Measurements from ENCODE around the gene SHISAL2A. TPM values are rescaled to one million over a fixed set of nuclear protein-coding genes. Genes with fewer than 3 reads are reported as not detected.

SHISAL2A gene
- total and polyA plus RNA-seq, 7 donors, result 8.1 TPM; not detected in 6

DNA sequence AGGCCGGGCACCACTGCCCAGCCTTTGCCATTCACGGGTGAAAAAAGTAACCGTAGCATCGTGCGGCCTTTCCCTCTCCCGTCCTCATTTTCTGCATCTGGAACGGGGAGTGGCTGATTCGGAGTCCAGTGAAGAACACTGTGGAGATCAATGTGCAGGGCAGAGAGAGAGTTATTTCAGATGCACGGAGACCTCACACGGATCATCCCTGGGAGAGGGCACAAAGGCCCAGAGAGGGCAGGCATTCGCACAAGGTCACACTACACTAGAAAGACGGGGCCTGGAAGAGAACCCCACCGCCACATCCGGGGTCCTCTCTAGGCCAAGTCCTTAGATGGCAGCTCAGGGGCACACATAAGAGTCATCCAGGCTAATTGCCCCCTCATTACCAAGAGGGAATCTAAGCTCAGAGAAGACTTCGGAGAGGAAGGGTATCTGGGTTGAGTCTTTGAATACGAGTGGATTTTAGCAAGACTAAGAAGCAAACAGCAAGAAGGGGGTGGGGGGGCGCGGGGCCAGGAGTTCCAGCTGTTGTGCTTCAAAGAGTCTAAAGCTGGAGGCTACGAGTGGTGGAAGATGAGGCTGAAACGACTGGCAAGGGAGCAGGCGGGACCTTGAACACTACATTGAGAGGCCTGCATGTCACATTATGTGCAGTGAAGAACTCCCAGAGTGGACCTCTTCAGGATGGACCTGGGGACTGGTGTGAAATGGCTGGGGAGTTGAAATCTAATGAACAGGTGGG is 29.9 kb upstream of the SHISAL2A start:
- H3K27ac ChIP-seq, result peak overlapping the region; percentile 80 to 89 (median 84)
- intact Hi-C loops (cut with DNase I), result loop anchor here (2.0 to 5.0 kb wide), 2 partner anchors 48 to 201 kb away; partner anchors contain the start of genes ORC1 and PRPF38A
- peak overlapping the region; percentile 46 to 71 (median 64) for H3K4me3 ChIP-seq
- no peaks in the 10 kb centered on the region for H3K9me3 ChIP-seq
- DNase-seq, result no peak
- TF ChIP-seq, protein P1, sequence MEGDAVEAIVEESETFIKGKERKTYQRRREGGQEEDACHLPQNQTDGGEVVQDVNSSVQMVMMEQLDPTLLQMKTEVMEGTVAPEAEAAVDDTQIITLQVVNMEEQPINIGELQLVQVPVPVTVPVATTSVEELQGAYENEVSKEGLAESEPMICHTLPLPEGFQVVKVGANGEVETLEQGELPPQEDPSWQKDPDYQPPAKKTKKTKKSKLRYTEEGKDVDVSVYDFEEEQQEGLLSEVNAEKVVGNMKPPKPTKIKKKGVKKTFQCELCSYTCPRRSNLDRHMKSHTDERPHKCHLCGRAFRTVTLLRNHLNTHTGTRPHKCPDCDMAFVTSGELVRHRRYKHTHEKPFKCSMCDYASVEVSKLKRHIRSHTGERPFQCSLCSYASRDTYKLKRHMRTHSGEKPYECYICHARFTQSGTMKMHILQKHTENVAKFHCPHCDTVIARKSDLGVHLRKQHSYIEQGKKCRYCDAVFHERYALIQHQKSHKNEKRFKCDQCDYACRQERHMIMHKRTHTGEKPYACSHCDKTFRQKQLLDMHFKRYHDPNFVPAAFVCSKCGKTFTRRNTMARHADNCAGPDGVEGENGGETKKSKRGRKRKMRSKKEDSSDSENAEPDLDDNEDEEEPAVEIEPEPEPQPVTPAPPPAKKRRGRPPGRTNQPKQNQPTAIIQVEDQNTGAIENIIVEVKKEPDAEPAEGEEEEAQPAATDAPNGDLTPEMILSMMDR (IDR thresholded peaks at IDR 0.05), result no peak
- 46 to 55% methylated on average over 21 of the region's 21 CpGs for WGBS, 2 donors
- peaks cover 0 to 19% (median 7%) of the 10 kb centered on the region in 4 donors for H3K36me3 ChIP-seq
- peaks cover 0 to 33% (median 26%) of the 10 kb centered on the region in 4 donors for H3K4me1 ChIP-seq
- no peaks in the 10 kb centered on the region for H3K27me3 ChIP-seq

DNA sequence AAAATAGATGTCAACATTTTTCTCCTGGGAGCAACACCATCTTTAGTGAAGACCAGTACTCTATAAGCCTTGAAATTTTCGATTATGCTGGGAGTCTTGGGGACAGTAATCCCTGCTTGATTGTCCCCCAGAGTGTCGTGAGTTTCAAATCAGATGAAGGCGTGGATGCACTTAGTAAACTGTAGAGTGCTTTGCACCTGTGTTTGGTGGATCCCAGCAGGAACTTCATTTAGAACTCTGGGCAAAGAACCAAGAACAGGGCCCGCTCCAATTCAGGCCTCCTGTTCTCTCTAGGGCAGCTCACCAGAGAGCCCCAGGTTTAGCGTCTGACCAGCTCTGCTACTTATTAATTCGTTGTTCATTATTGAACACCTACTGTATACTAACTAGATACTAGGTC is 29.3 kb upstream of the SHISAL2A start:
- WGBS, 2 donors, result 88 to 92% methylated on average over 6 of the region's 6 CpGs
- peak overlapping the region in 1 of 4 donors; percentile 71 for H3K4me3 ChIP-seq
- intact Hi-C loops (cut with DNase I), result loop anchor here (2.0 to 5.0 kb wide), 2 partner anchors 49 to 201 kb away; partner anchors contain the start of genes ORC1 and PRPF38A
- DNase-seq, result no peak
- TF ChIP-seq EP300 (IDR thresholded peaks at IDR 0.05), result no peak
- no peak for TF ChIP-seq POLR2AphosphoS5 (IDR thresholded peaks at IDR 0.05)
- TF ChIP-seq, protein P1 (IDR thresholded peaks at IDR 0.05), result no peak
- TF ChIP-seq POLR2A (IDR thresholded peaks at IDR 0.05), result no peak
- H3K27me3 ChIP-seq, result no peaks in the 10 kb centered on the region
- H3K27ac ChIP-seq, result peak overlapping the region; percentile 80 to 89 (median 84)
- peaks cover 0 to 33% (median 26%) of the 10 kb centered on the region in 4 donors for H3K4me1 ChIP-seq
- peaks cover 0 to 25% (median 9%) of the 10 kb centered on the region in 4 donors for H3K36me3 ChIP-seq
- no peaks in the 10 kb centered on the region for H3K9me3 ChIP-seq

DNA sequence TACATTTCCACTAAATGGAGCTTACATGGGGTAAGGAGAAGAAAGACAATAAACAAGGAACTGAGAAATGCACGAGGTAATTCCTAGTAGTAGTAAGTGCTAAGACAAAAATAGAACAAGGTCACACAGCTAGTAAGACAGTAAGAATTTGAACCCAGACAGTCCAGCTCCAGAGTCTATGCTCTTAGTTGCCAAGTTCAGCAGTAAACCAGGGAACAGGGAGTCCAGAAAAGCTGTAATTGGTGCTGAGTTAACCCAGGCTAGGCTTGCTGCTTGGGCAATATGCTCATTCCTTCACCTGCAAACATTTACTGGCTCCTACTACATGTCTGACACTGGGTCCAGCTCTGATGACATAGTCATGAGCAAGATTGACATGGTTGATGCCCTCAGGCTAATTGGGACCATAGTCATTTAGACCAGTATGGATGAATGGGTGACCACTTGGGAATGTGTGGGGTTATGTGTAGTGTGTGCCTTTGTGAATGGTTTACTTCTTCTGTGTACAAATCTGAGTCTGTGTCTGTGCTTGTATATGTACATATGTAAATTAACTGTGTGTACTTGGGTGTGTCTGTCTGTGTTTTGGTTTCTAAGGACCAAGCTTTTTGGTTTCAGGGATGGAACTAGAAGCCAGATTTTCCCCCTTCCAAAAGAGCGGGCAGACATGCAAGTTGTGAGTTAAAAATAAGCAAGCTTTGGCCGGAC is 28.8 kb upstream of the SHISAL2A start:
- Histone ChIP-seq H3K9me3 (no peaks in the 10 kb centered on the region), H3K36me3 (peaks cover 0 to 29% (median 9%) of the 10 kb centered on the region in 4 donors), H3K27me3 (no peaks in the 10 kb centered on the region), H3K4me1 (peaks cover 0 to 33% (median 26%) of the 10 kb centered on the region in 4 donors), H3K4me3 (no peak overlapping the region), H3K27ac (peak overlapping the region; percentile 80 to 89 (median 84))
- intact Hi-C loops (cut with DNase I), result loop anchor here (5.0 kb wide), 1 partner anchor 202 kb away; the partner anchor contains the start of genes ORC1 and PRPF38A
- no peak for DNase-seq
- TF ChIP-seq EP300 (IDR thresholded peaks at IDR 0.05) (peak in 1 of 4 donors; percentile 23), POLR2AphosphoS5 (IDR thresholded peaks at IDR 0.05) (no peak), POLR2A (IDR thresholded peaks at IDR 0.05) (no peak)
- TF ChIP-seq, protein P1 (IDR thresholded peaks at IDR 0.05), result no peak
- WGBS, 2 donors, result 57 to 63% methylated on average over 3 of the region's 3 CpGs

DNA sequence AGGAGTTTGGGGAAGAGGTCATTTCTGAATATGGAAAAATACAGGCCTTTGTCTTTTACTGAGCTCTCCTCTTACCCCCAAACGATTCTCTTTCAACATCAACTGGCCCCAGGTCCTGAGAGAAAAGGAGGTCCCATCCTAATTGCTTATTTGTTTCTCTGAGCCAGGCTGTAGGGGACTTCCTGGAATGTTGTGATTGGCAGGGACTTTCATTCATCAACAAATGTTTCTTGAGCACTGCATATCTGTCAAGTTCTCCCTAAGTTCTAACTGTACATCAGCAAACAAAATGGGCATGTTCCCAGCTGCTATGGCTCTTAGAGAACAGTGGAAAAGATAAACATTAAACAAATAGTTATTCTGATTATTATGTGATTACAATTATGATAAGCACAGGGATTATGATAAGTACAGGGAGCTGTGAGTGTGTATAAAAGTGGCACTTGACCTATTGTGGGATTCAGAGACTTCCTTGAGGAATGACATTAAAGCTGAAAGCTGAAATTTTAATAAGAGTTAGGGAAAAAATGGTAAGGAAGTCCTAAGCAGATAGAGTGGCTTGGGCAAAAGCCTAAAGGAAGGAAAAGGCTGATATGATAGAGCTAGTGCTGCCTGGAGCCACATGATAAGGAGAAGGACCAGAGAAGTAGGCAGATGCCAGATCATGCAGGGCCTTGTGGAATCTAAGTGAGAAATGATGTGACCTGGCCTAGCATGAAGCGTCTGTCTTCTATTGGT is 19.2 kb upstream of the SHISAL2A start:
- Histone ChIP-seq H3K4me1 (no peaks in the 10 kb centered on the region), H3K27ac (no peak overlapping the region), H3K9me3 (no peaks in the 10 kb centered on the region), H3K27me3 (no peaks in the 10 kb centered on the region), H3K36me3 (peaks cover 0 to 7% (median 0%) of the 10 kb centered on the region in 4 donors), H3K4me3 (no peak overlapping the region)
- TF ChIP-seq POLR2AphosphoS5 (IDR thresholded peaks at IDR 0.05), result no peak
- TF ChIP-seq EP300 (IDR thresholded peaks at IDR 0.05), result no peak
- TF ChIP-seq, protein P1 (IDR thresholded peaks at IDR 0.05), result no peak
- TF ChIP-seq POLR2A (IDR thresholded peaks at IDR 0.05), result no peak
- 63 to 64% methylated on average over 2 of the region's 2 CpGs for WGBS, 2 donors
- intact Hi-C loops (cut with DNase I), result no loop called here
- DNase-seq, result no peak
